ENCODE measurements around the gene HFM1.
"Not testable (repeated sequence)": the region's sequence is repeated elsewhere in the genome, so short reads cannot be mapped to it uniquely, and the experiment has no call there.

The HFM1 gene

DNA sequence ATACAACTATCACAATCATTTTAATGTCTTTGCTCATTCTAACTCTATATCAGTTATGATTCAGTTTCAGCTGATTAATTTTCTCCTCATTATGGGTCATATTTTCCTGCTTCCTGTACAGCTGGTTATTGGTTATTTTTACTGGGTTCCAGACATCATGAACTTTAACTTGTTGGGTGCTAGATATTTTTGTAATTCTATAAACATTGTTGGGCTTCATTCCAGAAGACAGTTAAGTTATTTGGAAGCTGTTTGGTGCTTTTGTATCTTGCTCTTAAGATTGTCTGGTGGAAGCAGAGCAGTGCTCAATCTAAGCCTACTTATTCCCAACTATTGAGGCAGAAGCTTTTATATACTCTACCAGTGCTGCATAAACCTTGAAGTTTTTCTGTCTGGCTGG is 34.4 kb upstream of the HFM1 start:
- TF ChIP-seq, protein P1, sequence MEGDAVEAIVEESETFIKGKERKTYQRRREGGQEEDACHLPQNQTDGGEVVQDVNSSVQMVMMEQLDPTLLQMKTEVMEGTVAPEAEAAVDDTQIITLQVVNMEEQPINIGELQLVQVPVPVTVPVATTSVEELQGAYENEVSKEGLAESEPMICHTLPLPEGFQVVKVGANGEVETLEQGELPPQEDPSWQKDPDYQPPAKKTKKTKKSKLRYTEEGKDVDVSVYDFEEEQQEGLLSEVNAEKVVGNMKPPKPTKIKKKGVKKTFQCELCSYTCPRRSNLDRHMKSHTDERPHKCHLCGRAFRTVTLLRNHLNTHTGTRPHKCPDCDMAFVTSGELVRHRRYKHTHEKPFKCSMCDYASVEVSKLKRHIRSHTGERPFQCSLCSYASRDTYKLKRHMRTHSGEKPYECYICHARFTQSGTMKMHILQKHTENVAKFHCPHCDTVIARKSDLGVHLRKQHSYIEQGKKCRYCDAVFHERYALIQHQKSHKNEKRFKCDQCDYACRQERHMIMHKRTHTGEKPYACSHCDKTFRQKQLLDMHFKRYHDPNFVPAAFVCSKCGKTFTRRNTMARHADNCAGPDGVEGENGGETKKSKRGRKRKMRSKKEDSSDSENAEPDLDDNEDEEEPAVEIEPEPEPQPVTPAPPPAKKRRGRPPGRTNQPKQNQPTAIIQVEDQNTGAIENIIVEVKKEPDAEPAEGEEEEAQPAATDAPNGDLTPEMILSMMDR (IDR thresholded peaks at IDR 0.05; ENCODE audit: borderline replicate concordance, control extremely low read depth, extremely low read depth, insufficient read depth, missing control alignments) = no peak
- in situ Hi-C loops (cut with MboI; ENCODE audit: low sequenced_read_pairs, unreplicated experiment) = no loop called here
- no peak for DNase-seq (ENCODE audit: low spot score)

DNA sequence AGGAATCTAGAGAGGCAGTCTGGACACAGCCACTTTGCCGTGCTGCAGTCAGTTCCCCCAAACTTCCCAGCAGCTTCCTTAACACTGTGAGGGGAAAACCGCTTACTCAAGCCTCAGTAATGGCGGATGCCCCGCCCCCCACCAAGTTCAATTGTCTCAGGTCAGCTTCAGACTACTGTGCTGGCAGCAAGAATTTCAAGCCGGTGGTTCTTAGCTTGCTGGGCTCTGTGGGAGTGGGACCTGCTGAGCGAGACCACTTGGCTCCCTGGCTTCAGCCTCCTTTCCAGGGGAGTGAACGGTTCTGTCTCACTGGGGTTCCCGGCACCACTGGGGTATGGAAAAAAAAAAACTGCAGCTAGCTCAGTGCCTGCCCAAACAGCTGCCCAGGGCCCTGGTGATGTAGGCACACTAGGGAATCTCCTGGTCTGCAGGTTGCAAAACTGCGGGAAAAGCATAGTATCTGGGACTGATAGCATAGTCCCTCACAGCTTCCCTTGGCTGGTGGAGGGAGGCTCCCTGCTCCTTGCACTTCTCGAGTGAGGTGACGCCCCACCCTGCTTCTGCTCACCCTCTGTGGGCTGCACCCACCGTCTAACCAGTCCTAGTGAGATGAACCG is 23.7 kb upstream of the HFM1 start:
- TF ChIP-seq, protein P1 (IDR thresholded peaks at IDR 0.05; ENCODE audit: borderline replicate concordance, control extremely low read depth, extremely low read depth, insufficient read depth, missing control alignments) = no peak
- no peak for DNase-seq (ENCODE audit: low spot score)
- in situ Hi-C loops (cut with MboI; ENCODE audit: low sequenced_read_pairs, unreplicated experiment) = no loop called here

DNA sequence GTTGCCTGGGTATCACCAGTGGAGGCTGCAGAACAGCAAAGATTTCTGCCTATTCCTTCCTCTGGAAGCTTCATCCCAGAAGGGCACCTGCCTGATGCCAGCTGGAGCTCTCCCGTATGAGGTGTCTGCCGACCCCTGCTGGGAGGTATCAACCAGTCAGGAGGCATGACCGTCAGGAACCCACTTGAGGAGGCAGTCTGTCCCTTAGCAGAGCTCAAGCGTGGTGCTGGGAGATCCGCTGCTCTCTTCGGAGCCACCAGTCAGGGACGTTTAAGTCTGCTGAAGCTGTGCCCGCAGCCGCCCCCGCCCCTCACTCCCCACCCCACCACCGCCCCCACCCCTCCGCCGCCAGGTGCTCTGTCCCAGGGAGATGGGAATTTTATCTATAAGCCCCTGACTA is 23.1 kb upstream of the HFM1 start:
- in situ Hi-C loops (cut with MboI; ENCODE audit: low sequenced_read_pairs, unreplicated experiment) = no loop called here
- TF ChIP-seq, protein P1 (IDR thresholded peaks at IDR 0.05; ENCODE audit: borderline replicate concordance, control extremely low read depth, extremely low read depth, insufficient read depth, missing control alignments) = no peak
- DNase-seq (ENCODE audit: low spot score) = no peak

DNA sequence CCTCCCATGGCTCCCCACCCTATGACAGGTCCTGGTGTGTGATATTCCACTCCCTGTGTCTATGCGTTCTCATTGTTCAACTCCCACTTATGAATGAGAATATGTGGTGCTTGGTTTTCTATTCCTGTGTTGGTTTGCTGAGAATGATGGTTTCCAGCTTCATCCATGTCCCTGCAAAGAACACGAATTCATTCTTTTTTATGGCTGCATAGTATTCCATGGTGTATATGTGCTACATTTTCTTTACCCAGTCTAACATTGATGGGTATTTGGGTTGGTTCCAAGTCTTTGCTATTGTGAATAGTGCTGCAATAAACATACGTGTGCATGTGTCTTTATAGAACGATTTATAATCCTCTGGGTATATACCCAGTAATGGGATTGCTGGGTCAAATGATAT is 17.9 kb upstream of the HFM1 start:
- DNase-seq (ENCODE audit: low spot score); in situ Hi-C loops (cut with MboI; ENCODE audit: low sequenced_read_pairs, unreplicated experiment): not testable (repeated sequence)

DNA sequence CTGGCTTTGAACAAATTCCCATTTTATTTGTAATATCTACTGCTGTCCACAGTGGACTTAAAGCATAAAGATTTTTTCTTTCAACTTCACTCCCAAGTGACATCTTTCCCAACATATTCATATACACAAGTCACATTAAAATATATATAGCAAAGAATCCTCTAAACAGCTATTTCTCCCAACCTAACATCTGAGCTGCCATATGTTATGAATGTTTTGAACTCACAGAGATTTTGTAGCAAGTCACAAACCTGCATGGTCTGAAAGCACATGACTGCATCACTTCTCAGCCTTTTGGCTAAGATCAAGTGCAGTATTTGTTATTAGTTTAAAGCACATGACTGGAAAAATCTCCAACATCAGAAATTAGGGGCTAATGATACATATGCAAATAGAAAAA is 7.7 kb upstream of the HFM1 start:
- DNase-seq (ENCODE audit: low spot score) = no peak
- TF ChIP-seq, protein P1 (IDR thresholded peaks at IDR 0.05; ENCODE audit: borderline replicate concordance, control extremely low read depth, extremely low read depth, insufficient read depth, missing control alignments) = no peak
- in situ Hi-C loops (cut with MboI; ENCODE audit: low sequenced_read_pairs, unreplicated experiment) = no loop called here

DNA sequence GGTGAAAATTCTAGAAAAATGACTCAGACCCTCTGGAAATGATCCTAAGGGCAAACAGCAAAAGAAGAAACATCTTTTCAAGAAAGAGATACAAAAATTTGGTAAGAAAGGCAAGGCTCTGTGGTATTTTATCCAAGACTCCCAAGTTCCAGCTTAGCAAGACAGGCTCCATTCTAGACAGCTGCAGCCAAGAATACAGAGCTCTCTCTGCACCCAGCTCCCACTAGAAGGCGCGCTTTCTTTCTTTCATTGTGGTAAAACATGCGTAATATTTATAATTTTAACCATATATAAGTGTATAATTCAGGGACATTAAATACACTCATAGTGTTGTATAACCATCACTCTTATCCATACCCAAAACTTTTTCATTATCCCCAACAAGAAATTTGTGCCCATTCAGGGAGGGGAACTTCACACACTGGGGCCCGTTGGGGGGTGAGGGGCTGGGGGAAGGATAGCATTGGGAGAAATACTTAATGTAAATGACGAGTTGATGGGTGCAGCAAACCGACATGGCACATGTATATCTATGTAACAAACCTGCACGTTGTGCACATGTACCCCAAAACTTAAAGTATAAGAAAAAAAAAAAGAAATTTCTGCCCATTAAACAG is 2.2 kb upstream of the HFM1 start:
- TF ChIP-seq, protein P1 (IDR thresholded peaks at IDR 0.05; ENCODE audit: borderline replicate concordance, control extremely low read depth, extremely low read depth, insufficient read depth, missing control alignments) = no peak
- in situ Hi-C loops (cut with MboI; ENCODE audit: low sequenced_read_pairs, unreplicated experiment) = no loop called here
- DNase-seq (ENCODE audit: low spot score) = no peak

DNA sequence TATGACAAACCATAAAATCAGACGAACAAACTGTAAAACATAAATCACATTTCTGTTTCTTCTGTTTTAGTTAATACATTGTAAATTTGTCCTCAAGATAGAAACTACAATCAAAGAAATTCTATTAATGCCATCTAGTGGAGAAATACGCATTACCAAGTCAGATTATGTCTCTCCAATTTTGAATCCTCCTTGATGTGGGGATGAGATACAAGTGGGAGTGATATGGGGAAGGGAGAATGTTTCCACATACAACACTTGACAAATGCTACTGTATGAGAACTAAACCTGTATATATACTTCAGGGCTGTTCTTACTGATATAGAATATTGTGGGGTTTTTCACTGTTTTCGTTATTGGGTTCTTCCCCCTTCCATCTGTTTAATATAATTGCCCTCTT is 2.6 kb downstream of the HFM1 start:
- in situ Hi-C loops (cut with MboI; ENCODE audit: low sequenced_read_pairs, unreplicated experiment) = no loop called here
- peak; percentile 26 for DNase-seq (ENCODE audit: low spot score)
- TF ChIP-seq, protein P1 (IDR thresholded peaks at IDR 0.05; ENCODE audit: borderline replicate concordance, control extremely low read depth, extremely low read depth, insufficient read depth, missing control alignments) = peak; percentile 11
